Measurements from ENCODE around the gene TAF5L.

DNA sequence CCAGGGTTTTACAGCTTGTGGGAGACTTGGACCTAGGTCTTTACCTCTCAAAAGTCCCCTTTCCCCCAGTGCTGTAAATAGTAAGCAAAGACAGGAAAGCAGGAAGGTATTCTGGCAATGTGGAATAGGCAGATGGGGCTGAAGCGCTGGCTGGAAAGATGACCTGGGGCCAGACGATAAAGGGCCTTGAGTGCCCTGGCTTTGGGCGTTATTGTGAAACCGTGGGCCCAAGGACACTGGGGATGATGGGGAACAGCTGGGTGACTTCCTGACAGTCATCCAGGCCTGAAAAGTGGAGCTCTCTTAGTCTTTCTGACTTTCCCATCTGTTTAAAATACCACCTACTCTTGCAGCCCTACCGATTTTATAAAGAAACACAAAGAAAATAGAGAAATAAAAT lies 16.5 kb upstream of the TAF5L start:
- TF ChIP-seq, protein P1, sequence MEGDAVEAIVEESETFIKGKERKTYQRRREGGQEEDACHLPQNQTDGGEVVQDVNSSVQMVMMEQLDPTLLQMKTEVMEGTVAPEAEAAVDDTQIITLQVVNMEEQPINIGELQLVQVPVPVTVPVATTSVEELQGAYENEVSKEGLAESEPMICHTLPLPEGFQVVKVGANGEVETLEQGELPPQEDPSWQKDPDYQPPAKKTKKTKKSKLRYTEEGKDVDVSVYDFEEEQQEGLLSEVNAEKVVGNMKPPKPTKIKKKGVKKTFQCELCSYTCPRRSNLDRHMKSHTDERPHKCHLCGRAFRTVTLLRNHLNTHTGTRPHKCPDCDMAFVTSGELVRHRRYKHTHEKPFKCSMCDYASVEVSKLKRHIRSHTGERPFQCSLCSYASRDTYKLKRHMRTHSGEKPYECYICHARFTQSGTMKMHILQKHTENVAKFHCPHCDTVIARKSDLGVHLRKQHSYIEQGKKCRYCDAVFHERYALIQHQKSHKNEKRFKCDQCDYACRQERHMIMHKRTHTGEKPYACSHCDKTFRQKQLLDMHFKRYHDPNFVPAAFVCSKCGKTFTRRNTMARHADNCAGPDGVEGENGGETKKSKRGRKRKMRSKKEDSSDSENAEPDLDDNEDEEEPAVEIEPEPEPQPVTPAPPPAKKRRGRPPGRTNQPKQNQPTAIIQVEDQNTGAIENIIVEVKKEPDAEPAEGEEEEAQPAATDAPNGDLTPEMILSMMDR (IDR thresholded peaks at IDR 0.05) = no peak
- no peak for TF ChIP-seq POLR2A (IDR thresholded peaks at IDR 0.05)
